K562 (cell line): ENCODE results near the gene PIM3. TPM values are rescaled to one million over a fixed set of nuclear protein-coding genes. Genes with fewer than 3 reads are reported as not detected.

Experiments
- ARID1B ChIP-seq: fragments of 450-650 bp; IDR thresholded peaks from 2 replicates; pipeline ENCODE4 v1.6.1; 2016; ENCODE audit warnings: antibody characterized with exemption, mild to moderate bottlenecking, inconsistent platforms
- ARID3B ChIP-seq: fragments of 250-450 bp; sonication (Bioruptor Pico); IDR thresholded peaks from 2 replicates; pipeline ENCODE4 v1.4.0; 2020; ENCODE audit warnings: borderline replicate concordance
- CBX8 ChIP-seq: fragments of 200-600 bp; sonication (generic); IDR thresholded peaks from 2 replicates; pipeline ENCODE4 v1.6.1; 2012; ENCODE audit warnings: borderline replicate concordance, mixed run types, low read depth, mild to moderate bottlenecking, moderate library complexity, mixed read lengths, low read length, control low read depth, inconsistent platforms; ENCODE audit not compliant: poor library complexity, severe bottlenecking; ENCODE audit errors: extremely low read depth
- LEF1 ChIP-seq: fragments of 450-650 bp; IDR thresholded peaks from 2 replicates; pipeline ENCODE4 v1.6.1; 2016; ENCODE audit warnings: mild to moderate bottlenecking
- MEF2D ChIP-seq: conservative IDR thresholded peaks from 2 replicates; pipeline ENCODE4 v1.6.1; 2016; ENCODE audit warnings: low read depth, missing genetic modification characterization, missing compliant biosample characterization
- MYNN ChIP-seq, 2 experiments: sonication (generic); formaldehyde crosslinking in 1 of 2; IDR thresholded peaks; 2 replicates each; pipeline versions ENCODE4 v1.5.0 to v1.6.1; 2016 to 2020; ENCODE audit warnings: antibody characterized with exemption in 1 of 2, missing genetic modification reagents in 1 of 2
- PBX2 ChIP-seq, 2 experiments: IDR thresholded peaks in 1 of 2; conservative IDR thresholded peaks in 1 of 2; 2 replicates each; pipeline ENCODE4 v1.6.1; 2016; ENCODE audit warnings: low read depth in 2 of 2, mild to moderate bottlenecking in 1 of 2, missing compliant biosample characterization in 1 of 2, missing genetic modification characterization in 1 of 2, moderate library complexity in 1 of 2
- RAD21 ChIP-seq, 2 experiments: fragments of 250-450 bp in 1 of 2; fragments of 450-650 bp in 1 of 2; sonication (Bioruptor Pico) in 1 of 2; formaldehyde crosslinking in 1 of 2; IDR thresholded peaks in 1 of 2; conservative IDR thresholded peaks in 1 of 2; 2 replicates each; pipeline versions ENCODE4 v1.4.0 to v1.8.0; 2020 to 2022; ENCODE audit warnings: mild to moderate bottlenecking in 2 of 2, moderate library complexity in 1 of 2
- SP1 ChIP-seq: sonication (generic); formaldehyde crosslinking; IDR thresholded peaks from 2 replicates; pipeline ENCODE4 v1.8.1; 2022; ENCODE audit warnings: mild to moderate bottlenecking, missing genetic modification reagents
- TBP ChIP-seq: optimal IDR thresholded peaks from 2 replicates; pipeline ENCODE3; 2011; ENCODE audit warnings: low read depth, low read length, improper control_type of control experiment
- TRIM25 ChIP-seq: fragments of 450-650 bp; IDR thresholded peaks from 2 replicates; pipeline ENCODE4 v1.7.0; 2016; ENCODE audit warnings: borderline replicate concordance
- ZNF609 ChIP-seq: sonication (generic); formaldehyde crosslinking; IDR thresholded peaks from 2 replicates; pipeline ENCODE4 v1.8.1; 2023; ENCODE audit warnings: missing genetic modification reagents, mild to moderate bottlenecking, borderline replicate concordance
- polyA plus RNA-seq, 8 experiments: library from polyadenylated mRNA; depleted of rRNA in 4 of 8; stranded (reverse) in 5 of 8; unstranded in 3 of 8; fragments of >200 nt; fragmentation: Nextera tagmentation in 2 of 8; fragmentation: Illumina TruSeq in 1 of 8; extraction: Ambion mirVana in 2 of 8; extraction: Trizol in 1 of 8; gene quantifications; 2 replicates each; pipeline versions ENCODE4 v1.2.1 to v1.2.3, GENCODE V29; 2011 to 2014; ENCODE audit warnings: inconsistent platforms in 1 of 8, missing spikeins in 1 of 8
- total RNA-seq, 7 experiments: library from RNA; depleted of rRNA in 6 of 7; stranded (reverse); fragments of >200 nt in 6 of 7; fragmentation: Illumina TruSeq in 2 of 7; extraction: Trizol in 2 of 7; gene quantifications; 2 replicates each; pipeline versions ENCODE4 v1.2.1 to v1.2.3, GENCODE V29; 2011 to 2021; ENCODE audit warnings: low replicate concordance in 1 of 7

Gene PIM3
- total and polyA plus RNA-seq, 9 of the 15 experiments (the other 6 are each of a cell fraction or from before 2014, with no cell fraction given) = 0.24 to 40.5 (median 5.3) TPM

- TF ChIP-seq TRIM25 (no peak), SP1 (CRISPR knock-in tag) (no peak), LEF1 (peak; percentile 62; the same call in 1 of the 2 replicates), MYNN (IDR thresholded peaks at IDR 0.05) (peak; percentile 41; the same call in 1 of the 2 replicates), MYNN (CRISPR knock-in tag; IDR thresholded peaks at IDR 0.05) (no peak), ARID3B (CRISPR knock-in tag) (no peak), PBX2 (CRISPR knock-in tag; IDR thresholded peaks at IDR 0.05; ENCODE audit: low read depth) (no peak), PBX2 (tag; conservative IDR thresholded peaks at IDR 0.05; ENCODE audit: low read depth) (no peak), RAD21 (CRISPR knock-in tag; conservative IDR thresholded peaks at IDR 0.05 in 1 of 2, IDR thresholded peaks at IDR 0.05 in 1 of 2) (no peak), MEF2D (tag) (no peak), ZNF609 (CRISPR knock-in tag) (no peak), TBP (no peak), CBX8 (no peak), ARID1B (peak; percentile 38; the same call in 1 of the 2 replicates)
Observed at GRCh38 chr22:49936018-49936972, 24.3 kb upstream of the PIM3 start (continued).
